Fibroblast of the aortic adventitia (primary cell): ENCODE measurements around the gene TOMM34. TPM values are rescaled to one million over a fixed set of nuclear protein-coding genes. Genes with fewer than 3 reads are reported as not detected.

ENCODE experiments used
- DNase-seq: peaks from one replicate; pipeline ENCODE4 v3.0.0-alpha.2; 2010; ENCODE audit warnings: low read depth
- H3K4me3 ChIP-seq: 2 replicates; pipeline ENCODE4 v1.5.1; 2011; ENCODE audit warnings: low read depth, mild to moderate bottlenecking, control low read depth, low read length, moderate library complexity
- CTCF ChIP-seq: IDR thresholded peaks from 2 replicates; pipeline ENCODE4 v1.5.1; 2011; ENCODE audit warnings: mild to moderate bottlenecking, low read length, control low read depth, inconsistent platforms; ENCODE audit not compliant: insufficient read depth
- total RNA-seq: library from RNA; depleted of rRNA; stranded (reverse); fragments of >200 nt; gene quantifications from 2 replicates; pipeline ENCODE4 v1.2.3, GENCODE V29; 2012; ENCODE audit warnings: low replicate concordance

The TOMM34 gene
- total RNA-seq, 1 donor = 29.3 TPM

- DNase-seq = peak; percentile 54
- TF ChIP-seq CTCF = peak; percentile 43
- H3K4me3 ChIP-seq = no peak overlapping the region
Measured at GRCh38 chr20:44911264-44911921, 48.8 kb downstream of the TOMM34 start.

GRCh38 chr20:44910690-44911262 lies 49.4 kb downstream of the TOMM34 start:
- no peak for TF ChIP-seq CTCF
- DNase-seq = no peak

GRCh38 chr20:44909872-44910689 lies 50.1 kb downstream of the TOMM34 start, which contains the start of gene PABPC1L:
Gene PABPC1L (plus strand): TSS chr20:44910060. CDS start chr20:44910144, 84 bp downstream.
- no peak for TF ChIP-seq CTCF
- peak within 1 kb of the TSS; percentile 75 for H3K4me3 ChIP-seq
- peak; percentile 50 for DNase-seq

More at GRCh38 chr20:44910690-44911262, 49.4 kb downstream of the TOMM34 start:
- H3K4me3 ChIP-seq = peak overlapping the region; percentile 75

- H3K4me3 ChIP-seq = peak overlapping the region; percentile 75
- TF ChIP-seq CTCF = no peak
- DNase-seq = no peak
Measured at GRCh38 chr20:44908987-44909871, 51.0 kb downstream of the TOMM34 start.

- H3K4me3 ChIP-seq = no peak overlapping the region
- no peak for DNase-seq
- no peak for TF ChIP-seq CTCF
Measured at GRCh38 chr20:44904377-44904776, 55.8 kb downstream of the TOMM34 start.

GRCh38 chr20:44901974-44902373 lies 58.2 kb downstream of the TOMM34 start:
- peak; percentile 39 for DNase-seq
- no peak for TF ChIP-seq CTCF
- no peak overlapping the region for H3K4me3 ChIP-seq
